BE2C (cell line): ENCODE data around the gene PRKAR1B.

Experiments used
- DNase-seq: peaks from one replicate; pipeline ENCODE4 v3.0.0-alpha.2; 2020
- H3K27me3 ChIP-seq: fragments of 250-450 bp; sonication (Bioruptor Pico); 2 replicates; pipeline ENCODE4 v1.5.1; 2020; ENCODE audit warnings: mild to moderate bottlenecking
- H3K36me3 ChIP-seq: fragments of 250-450 bp; sonication (Bioruptor Pico); 2 replicates; pipeline ENCODE4 v1.5.1; 2020; ENCODE audit warnings: mild to moderate bottlenecking
- H3K4me1 ChIP-seq: fragments of 250-450 bp; sonication (Bioruptor Pico); 2 replicates; pipeline ENCODE4 v1.5.1; 2020
- H3K4me3 ChIP-seq: 2 replicates; pipeline ENCODE4 v1.5.1; 2011; ENCODE audit warnings: low read depth, low read length
- H3K9me3 ChIP-seq: fragments of 250-450 bp; sonication (Bioruptor Pico); 2 replicates; pipeline ENCODE4 v1.5.1; 2020
- TF ChIP-seq, protein P1 (sequence below): IDR thresholded peaks from 2 replicates; pipeline ENCODE4 v1.5.1; 2012; ENCODE audit warnings: mild to moderate bottlenecking, low read depth, low read length

The PRKAR1B gene

DNA sequence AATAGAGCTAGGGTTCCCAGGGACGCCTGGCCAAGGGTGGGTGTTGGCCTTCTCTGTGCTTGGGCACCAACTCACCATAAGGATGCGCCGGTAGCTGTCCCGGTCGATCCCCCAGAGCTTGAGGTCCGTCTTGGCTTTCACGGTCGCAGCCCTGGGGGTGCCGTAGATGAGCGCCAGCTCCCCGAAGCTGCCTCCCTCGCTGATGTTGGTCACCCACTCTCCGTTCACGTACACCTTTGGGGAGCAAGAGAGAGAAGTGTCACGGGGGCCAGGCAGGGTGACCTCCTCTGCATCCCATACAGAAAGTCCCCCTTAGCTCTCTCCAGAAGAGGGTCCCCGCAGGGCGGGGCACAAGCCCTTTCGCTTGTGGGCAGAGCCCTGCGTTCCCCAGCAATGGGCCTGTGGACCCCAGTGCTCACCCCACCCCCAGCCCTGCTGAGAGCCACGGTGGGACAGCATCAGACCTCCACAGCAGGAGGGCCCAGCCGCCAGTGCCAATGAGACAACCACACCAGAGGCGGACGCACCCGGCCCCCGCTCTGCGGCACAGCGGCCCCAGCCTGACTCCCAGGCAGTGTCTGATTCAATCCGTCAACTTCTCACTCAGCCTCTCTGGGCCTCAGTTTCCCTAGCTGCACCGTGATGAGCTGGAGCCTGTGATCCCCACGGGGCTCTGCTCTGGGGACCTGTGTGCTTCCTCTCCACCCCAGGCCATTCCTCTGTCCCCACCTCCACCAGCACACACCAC is 130.8 kb downstream of the PRKAR1B start:
- no peak for DNase-seq
- no peaks in the 10 kb centered on the region for H3K4me1 ChIP-seq
- no peaks in the 10 kb centered on the region for H3K36me3 ChIP-seq
- no peaks in the 10 kb centered on the region for H3K27me3 ChIP-seq
- TF ChIP-seq, protein P1, sequence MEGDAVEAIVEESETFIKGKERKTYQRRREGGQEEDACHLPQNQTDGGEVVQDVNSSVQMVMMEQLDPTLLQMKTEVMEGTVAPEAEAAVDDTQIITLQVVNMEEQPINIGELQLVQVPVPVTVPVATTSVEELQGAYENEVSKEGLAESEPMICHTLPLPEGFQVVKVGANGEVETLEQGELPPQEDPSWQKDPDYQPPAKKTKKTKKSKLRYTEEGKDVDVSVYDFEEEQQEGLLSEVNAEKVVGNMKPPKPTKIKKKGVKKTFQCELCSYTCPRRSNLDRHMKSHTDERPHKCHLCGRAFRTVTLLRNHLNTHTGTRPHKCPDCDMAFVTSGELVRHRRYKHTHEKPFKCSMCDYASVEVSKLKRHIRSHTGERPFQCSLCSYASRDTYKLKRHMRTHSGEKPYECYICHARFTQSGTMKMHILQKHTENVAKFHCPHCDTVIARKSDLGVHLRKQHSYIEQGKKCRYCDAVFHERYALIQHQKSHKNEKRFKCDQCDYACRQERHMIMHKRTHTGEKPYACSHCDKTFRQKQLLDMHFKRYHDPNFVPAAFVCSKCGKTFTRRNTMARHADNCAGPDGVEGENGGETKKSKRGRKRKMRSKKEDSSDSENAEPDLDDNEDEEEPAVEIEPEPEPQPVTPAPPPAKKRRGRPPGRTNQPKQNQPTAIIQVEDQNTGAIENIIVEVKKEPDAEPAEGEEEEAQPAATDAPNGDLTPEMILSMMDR = no peak
- H3K4me3 ChIP-seq = no peak overlapping the region
- H3K9me3 ChIP-seq = no peaks in the 10 kb centered on the region

DNA sequence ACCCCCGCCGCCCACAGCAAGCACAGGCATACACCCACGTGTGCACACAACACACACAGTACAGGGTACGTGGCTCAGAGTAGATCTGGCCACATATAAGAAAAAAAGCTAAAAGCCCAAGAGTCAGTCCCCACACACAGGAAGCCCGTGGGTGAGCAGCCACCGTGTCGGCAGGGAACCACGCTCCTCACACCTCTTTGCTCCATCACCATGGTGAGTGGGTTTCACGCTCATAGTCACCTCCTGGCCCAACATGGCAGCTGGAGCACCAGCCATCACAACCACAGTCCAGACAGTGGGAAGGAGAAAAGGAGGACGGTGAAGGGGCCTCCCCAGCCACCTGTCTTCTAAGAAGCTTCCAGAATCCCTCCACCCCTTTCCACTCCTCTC is 131.5 kb downstream of the PRKAR1B start:
- Histone ChIP-seq H3K27me3 (no peaks in the 10 kb centered on the region), H3K4me1 (no peaks in the 10 kb centered on the region), H3K36me3 (no peaks in the 10 kb centered on the region), H3K9me3 (no peaks in the 10 kb centered on the region), H3K4me3 (no peak overlapping the region)
- TF ChIP-seq, protein P1 = no peak
- no peak for DNase-seq

DNA sequence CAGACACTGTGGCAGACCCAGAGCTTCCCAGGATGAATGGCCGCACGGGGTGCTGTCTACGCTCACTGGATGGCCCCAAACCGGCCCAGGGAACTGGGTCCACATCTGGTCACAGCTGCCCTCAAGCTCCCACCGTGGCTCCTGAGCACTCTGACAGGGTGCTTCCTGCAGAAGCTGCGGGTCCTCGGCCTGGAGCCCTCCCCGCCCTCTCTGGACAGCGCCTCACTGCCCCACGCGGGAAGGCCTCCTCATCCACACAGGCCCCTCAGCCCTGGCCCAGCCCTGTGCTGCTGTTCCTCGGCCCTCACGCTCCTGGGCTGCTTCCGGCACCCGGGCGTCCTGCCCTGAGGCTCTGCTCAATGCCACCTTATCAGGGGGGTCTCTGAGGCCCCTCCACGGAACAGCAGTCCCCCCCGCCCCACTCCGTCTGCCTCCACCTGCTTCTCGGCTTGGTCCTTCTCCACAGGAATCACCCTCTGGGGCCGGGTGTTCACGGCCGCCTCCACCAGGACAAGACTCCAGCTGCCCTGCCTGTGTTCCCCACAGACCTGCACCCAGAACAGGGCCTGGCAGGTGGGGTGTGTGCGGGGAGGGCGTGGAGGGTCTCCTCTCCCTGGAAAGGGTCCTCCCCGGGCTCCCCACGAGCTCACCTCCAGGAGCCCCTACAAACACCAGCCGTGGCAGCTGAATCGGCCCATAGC is 132.0 kb downstream of the PRKAR1B start:
- no peak for DNase-seq
- Histone ChIP-seq H3K4me3 (no peak overlapping the region), H3K27me3 (no peaks in the 10 kb centered on the region), H3K36me3 (no peaks in the 10 kb centered on the region), H3K9me3 (no peaks in the 10 kb centered on the region), H3K4me1 (no peaks in the 10 kb centered on the region)
- TF ChIP-seq, protein P1 = no peak

DNA sequence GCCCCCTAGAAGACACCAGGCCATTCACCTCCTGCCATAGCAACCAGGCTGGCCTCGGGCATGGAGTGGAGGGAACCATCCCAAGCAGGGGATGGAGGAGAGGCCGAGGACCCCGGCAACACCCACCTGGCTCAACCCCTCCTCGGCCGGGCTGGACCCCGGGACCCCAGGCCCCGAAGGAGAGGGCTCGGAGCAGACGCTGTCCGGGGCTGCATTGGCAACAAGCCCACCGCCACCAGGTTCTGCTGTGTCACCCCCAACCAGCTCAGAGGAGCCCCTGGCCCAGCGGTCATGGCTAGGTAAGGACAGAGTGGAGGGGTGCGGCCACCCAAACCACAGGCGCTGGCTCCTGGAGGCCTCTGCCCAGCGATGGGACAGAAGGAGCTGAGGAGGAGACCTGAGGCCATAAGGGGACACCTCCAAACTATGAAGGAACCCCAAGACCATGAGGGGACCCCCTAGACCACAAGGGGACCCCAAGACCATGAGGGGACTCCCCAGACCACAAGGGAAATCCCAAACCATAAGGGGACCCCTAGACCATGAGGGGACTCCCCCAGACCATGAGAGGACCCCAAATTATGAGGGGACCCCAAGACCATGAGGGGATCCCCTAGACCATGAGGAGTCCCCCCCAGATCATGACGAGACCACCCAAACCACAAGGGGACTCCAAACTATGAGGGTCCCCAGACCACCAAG is 132.7 kb downstream of the PRKAR1B start:
- TF ChIP-seq, protein P1 = no peak
- Histone ChIP-seq H3K4me1 (no peaks in the 10 kb centered on the region), H3K36me3 (no peaks in the 10 kb centered on the region), H3K27me3 (no peaks in the 10 kb centered on the region), H3K4me3 (no peak overlapping the region), H3K9me3 (no peaks in the 10 kb centered on the region)
- no peak for DNase-seq

DNA sequence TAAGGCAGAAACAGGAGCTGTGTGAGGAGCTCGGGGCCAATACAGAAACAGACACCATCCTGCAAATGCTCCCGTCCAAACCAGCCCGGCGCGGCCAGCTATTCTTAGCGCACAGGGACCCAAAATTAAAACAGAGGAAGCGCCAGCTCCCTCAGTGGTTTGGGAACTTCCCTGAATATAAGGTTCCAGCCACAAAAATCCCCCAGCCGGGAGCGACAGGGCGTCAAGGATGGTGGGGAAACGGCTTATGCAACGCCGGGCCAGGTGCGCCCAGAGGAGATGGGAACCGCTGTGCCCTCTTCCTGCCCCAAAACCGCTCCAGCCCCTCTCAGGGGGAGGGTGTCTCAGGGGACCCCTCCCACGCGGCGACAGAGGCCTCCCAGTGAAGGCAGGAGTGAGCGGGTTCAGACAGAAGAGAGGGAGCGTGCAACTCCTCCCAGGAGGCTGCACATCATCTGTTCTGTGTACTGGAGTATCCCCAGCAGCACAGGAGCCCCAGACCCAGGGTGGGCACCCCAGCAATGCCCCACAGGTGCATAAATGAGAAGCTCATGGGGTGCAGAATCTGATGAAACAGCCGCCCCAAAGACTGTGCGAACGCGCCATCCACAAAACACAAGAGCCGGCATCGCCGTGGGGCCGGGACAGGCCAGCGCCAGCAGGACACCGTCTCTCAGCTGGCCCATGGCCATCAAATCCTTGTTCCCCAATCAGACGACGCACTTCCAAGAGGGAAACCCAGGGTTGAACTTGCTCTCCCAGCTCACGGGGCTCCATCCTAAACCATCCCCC is 133.6 kb downstream of the PRKAR1B start:
- Histone ChIP-seq H3K4me1 (no peaks in the 10 kb centered on the region), H3K36me3 (no peaks in the 10 kb centered on the region), H3K9me3 (no peaks in the 10 kb centered on the region), H3K27me3 (no peaks in the 10 kb centered on the region), H3K4me3 (no peak overlapping the region)
- DNase-seq = no peak
- TF ChIP-seq, protein P1 = no peak
